ENCODE data around the gene TRPM7. TPM values are rescaled to one million over a fixed set of nuclear protein-coding genes. Genes with fewer than 3 reads are reported as not detected.

TRPM7 gene
- total RNA-seq, 1 experiment from 2014 or later, result 35.1 TPM

DNA sequence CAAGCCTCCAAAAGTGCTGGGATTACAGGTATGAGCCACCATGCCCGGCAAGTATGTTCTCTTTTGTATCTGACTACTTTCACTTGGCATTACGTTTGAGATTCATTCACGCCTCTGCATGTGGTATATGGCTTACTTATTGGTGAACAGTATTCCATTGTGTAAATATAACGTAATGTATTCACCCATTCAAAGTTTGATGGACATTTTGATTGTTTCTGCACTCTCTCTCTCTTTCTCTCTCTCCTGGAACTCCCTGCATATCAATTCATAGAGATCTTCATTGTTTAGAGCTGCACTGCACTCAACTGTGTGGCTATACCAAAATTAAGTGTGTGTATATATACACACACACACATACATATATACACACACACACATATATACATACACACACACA is 48.6 kb upstream of the TRPM7 start:
- Histone ChIP-seq H2BK15ac (ENCODE audit: low read depth, low read length) (no peak overlapping the region), H3K79me1 (ENCODE audit: insufficient read depth, low read depth, low read length, poor library complexity, severe bottlenecking) (no peaks in the 10 kb centered on the region), H3K27ac (ENCODE audit: insufficient read length, low read depth, low read length) (no peak overlapping the region), H2AFZ (ENCODE audit: low read length) (no peak overlapping the region), H3K79me2 (ENCODE audit: insufficient read depth, low read length) (no peaks in the 10 kb centered on the region), H3K27me3 (ENCODE audit: insufficient read depth, low read length) (no peaks in the 10 kb centered on the region), H3K9me3 (ENCODE audit: control insufficient read depth, low read depth, low read length) (no peaks in the 10 kb centered on the region), H2BK5ac (ENCODE audit: insufficient read length, low read length) (no peak overlapping the region), H3K4me2 (ENCODE audit: insufficient read depth, insufficient read length, low read length) (no peak overlapping the region), H3K4ac (ENCODE audit: low read depth, low read length) (no peak overlapping the region), H3T11ph (ENCODE audit: low read length) (no peak overlapping the region), H2AK5ac (ENCODE audit: insufficient read length, low read length) (no peak overlapping the region), H4K20me1 (ENCODE audit: control insufficient read depth, insufficient read depth, insufficient read length) (no peaks in the 10 kb centered on the region), H3K23ac (ENCODE audit: insufficient read length, low read depth, low read length) (no peak overlapping the region), H3K9ac (ENCODE audit: extremely low read depth, insufficient read length, low read length) (no peak overlapping the region), H3K23me2 (ENCODE audit: insufficient read length, low read depth, low read length, poor library complexity, severe bottlenecking) (no peaks in the 10 kb centered on the region), H3K14ac (ENCODE audit: insufficient read depth, low read length) (no peak overlapping the region), H4K5ac (ENCODE audit: insufficient read length, low read depth, low read length) (no peak overlapping the region), H4K8ac (replicated peaks; ENCODE audit: insufficient read length, low read depth, low read length) (no peak overlapping the region), H4K91ac (ENCODE audit: insufficient read length, low read depth, low read length) (no peak overlapping the region), H3K56ac (ENCODE audit: insufficient read length, low read depth, low read length) (no peak overlapping the region), H2BK20ac (ENCODE audit: low read depth, low read length, poor library complexity, severe bottlenecking) (no peak overlapping the region), H2BK120ac (ENCODE audit: low read depth, low read length, poor library complexity, severe bottlenecking) (no peak overlapping the region), H3K4me1 (ENCODE audit: insufficient read depth, low read length) (no peaks in the 10 kb centered on the region), H3K18ac (ENCODE audit: insufficient read length, low read depth, low read length) (no peak overlapping the region), H2BK12ac (ENCODE audit: insufficient read length, low read depth, low read length) (no peak overlapping the region)
- Mint-ChIP-seq H3K27me3 (ENCODE audit: low read depth) (no peaks in the 10 kb centered on the region), H3K4me1 (no peaks in the 10 kb centered on the region), H3K27ac (no peak overlapping the region), H3K36me3 (ENCODE audit: insufficient read depth in 1 of 3, low read depth in 3 of 3) (peaks cover 3 to 43% (median 27%) of the 10 kb centered on the region in 3 experiments; a peak in 6 of 7 replicates), H3K9me3 (no peaks in the 10 kb centered on the region), H3K4me3 (no peak overlapping the region)
- WGBS (ENCODE audit: extremely low coverage, insufficient read length, low lambda C conversion rate), result no CpG with 5 or more reads among the region's 4 CpGs
- no peak for TF ChIP-seq CTCF (conservative IDR thresholded peaks at IDR 0.05)
- no peak for DNase-seq
